Ovary (tissue), 3 donors: Measurements from ENCODE around the gene TNS1.

Experiments
- CTCF ChIP-seq, 3 donors: fragments of 450-650 bp in 2 of 3; fragments of 200-600 bp in 1 of 3; IDR thresholded peaks; one replicate each; pipeline versions ENCODE4 v1.5.1 to v1.8.0; 2016 to 2022; ENCODE audit warnings: antibody characterized with exemption in 3 of 3, mild to moderate bottlenecking in 1 of 3
- POLR2A ChIP-seq: fragments of 450-650 bp; IDR thresholded peaks from one replicate; pipeline ENCODE4 v1.6.1; 2017; ENCODE audit warnings: antibody characterized with exemption, mild to moderate bottlenecking, moderate library complexity
- donor health status: DM: no; HTN: no; CAD: no.

DNA sequence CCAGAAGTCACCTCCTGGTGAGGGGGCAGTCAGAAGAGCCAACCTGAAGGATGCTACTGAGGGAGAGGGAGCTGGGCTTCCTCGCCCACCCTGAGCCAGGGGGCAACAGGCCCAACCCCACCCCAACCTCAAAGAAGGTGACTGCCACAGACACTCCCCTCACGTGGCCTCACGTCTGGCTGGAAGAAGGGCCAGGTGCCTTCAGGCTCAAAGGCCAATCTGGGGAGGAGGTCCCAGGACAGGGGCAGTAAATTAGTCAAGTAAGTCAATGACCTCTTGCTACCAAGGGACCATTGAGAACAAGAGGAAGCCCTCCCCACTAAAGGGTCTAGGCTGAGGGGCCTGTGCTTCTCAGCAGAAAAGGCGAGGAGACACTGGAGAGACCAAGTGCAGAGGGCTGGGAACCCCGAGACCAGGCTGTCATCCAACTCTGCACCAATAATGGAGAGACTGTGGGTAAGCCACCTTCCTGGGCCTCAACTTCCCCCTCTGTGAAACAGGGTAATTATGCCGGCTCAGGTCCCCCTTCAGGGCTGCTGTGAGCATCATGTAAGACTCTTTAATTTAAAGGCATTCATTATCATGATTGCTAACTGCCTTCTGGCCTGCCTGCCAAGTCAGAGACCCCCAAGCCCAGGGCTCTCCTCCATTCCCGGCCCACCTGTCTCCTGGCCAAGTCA is 20.2 kb upstream of the TNS1 start:
- TF ChIP-seq POLR2A, result no peak
- no peak for TF ChIP-seq CTCF (IDR thresholded peaks at IDR 0.05)
